Bronchial epithelial cell (primary cell): ENCODE measurements around the gene C20orf202. TPM values are rescaled to one million over a fixed set of nuclear protein-coding genes. Genes with fewer than 3 reads are reported as not detected.
"Not testable (repeated sequence)": the region's sequence is repeated elsewhere in the genome, so short reads cannot be mapped to it uniquely, and the experiment has no call there.

Source experiments
- DNase-seq: peaks from one replicate; pipeline ENCODE4 v3.0.0-alpha.2; 2010; ENCODE audit warnings: low read depth
- FAIRE-seq: peaks from 2 replicates; lab custom pipeline; 2011; peaks lifted over from hg19 to GRCh38; lab: Jason Lieb, UNC
- H3K27me3 ChIP-seq: 2 replicates; pipeline ENCODE4 v1.5.1; 2011; ENCODE audit warnings: low read length; ENCODE audit not compliant: control insufficient read depth, insufficient read depth
- H3K36me3 ChIP-seq: 2 replicates; pipeline ENCODE4 v1.5.1; 2011; ENCODE audit warnings: low read length; ENCODE audit not compliant: control insufficient read depth, insufficient read depth
- H3K4me3 ChIP-seq: 2 replicates; pipeline ENCODE4 v1.5.1; 2011; ENCODE audit warnings: mild to moderate bottlenecking, low read depth, low read length, control low read depth
- total RNA-seq: library from RNA; depleted of rRNA; stranded (reverse); fragments of >200 nt; gene quantifications from 2 replicates; pipeline ENCODE4 v1.2.1, GENCODE V29; 2014
- TF ChIP-seq, protein P1 (sequence below): IDR thresholded peaks from 2 replicates; pipeline ENCODE4 v1.5.1; 2011; ENCODE audit warnings: mild to moderate bottlenecking, moderate library complexity, low read length, control low read depth, inconsistent platforms; ENCODE audit not compliant: insufficient read depth, severe bottlenecking

C20orf202 gene
- total RNA-seq, 1 donor from 2014 or later: not detected

DNA sequence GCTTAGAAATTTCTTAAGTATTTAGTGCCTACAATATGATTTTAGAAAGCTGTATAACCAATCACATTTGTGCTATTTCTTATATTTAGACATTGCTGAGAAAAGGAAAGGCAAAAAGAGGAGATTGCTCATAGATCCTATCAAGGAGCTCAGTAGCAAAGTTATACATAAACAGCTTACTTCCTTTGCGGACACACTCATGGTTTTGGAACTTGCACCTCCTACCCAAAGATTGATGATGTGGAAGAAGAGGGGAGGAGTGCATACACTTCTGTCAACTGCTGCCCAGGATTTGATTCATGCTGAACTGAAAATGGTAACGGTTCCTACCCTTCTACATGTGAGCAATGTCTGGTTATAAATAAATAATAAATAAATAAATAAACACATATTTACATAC lies 39.3 kb downstream of the C20orf202 start:
- TF ChIP-seq, protein P1, sequence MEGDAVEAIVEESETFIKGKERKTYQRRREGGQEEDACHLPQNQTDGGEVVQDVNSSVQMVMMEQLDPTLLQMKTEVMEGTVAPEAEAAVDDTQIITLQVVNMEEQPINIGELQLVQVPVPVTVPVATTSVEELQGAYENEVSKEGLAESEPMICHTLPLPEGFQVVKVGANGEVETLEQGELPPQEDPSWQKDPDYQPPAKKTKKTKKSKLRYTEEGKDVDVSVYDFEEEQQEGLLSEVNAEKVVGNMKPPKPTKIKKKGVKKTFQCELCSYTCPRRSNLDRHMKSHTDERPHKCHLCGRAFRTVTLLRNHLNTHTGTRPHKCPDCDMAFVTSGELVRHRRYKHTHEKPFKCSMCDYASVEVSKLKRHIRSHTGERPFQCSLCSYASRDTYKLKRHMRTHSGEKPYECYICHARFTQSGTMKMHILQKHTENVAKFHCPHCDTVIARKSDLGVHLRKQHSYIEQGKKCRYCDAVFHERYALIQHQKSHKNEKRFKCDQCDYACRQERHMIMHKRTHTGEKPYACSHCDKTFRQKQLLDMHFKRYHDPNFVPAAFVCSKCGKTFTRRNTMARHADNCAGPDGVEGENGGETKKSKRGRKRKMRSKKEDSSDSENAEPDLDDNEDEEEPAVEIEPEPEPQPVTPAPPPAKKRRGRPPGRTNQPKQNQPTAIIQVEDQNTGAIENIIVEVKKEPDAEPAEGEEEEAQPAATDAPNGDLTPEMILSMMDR: no peak
- Histone ChIP-seq H3K36me3 (no peaks in the 10 kb centered on the region), H3K4me3 (no peak overlapping the region), H3K27me3 (no peaks in the 10 kb centered on the region)
- DNase-seq (peak; percentile 43), FAIRE-seq (no peak)

DNA sequence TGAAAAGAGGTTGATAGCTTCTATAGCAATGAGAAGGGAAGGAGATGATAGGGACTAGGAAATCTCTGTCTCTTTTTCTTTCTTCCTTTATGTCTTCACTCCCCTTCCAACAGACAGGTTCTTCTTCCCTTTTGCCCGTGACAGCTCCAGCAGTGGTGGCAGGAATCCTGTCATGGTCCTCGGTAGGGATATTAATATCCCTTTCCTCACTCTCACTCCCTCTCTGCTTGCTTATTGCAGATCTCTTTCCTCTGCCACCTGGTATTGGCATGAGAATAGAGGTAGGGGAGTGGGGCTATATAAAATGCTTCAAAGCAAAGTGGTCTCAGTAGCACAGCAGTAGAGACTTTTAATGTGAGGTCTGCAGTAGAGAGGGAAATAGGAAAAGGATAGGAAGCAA lies 42.3 kb downstream of the C20orf202 start:
- FAIRE-seq (no peak), DNase-seq (no peak)
- Histone ChIP-seq H3K4me3 (no peak overlapping the region), H3K27me3 (no peaks in the 10 kb centered on the region), H3K36me3 (no peaks in the 10 kb centered on the region)
- TF ChIP-seq, protein P1: no peak

DNA sequence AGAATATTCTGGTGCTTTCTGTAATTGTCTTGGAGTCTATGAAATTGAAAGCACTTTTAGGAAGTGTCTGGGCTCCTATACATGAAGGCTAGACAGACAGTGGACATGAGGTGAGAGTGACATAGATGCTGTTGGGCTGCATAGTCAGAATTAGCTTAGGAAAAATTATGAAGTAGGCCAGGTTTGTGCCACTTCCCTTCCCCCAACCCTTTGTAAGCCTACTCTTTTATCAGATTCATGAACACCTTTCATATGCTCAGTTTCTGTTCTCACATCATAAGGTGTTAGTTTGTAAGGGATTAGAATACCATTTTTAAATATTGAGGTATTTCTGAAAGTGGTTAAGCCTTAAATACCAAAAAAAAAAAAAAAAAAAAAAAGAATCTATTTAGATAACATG lies 44.4 kb downstream of the C20orf202 start:
- TF ChIP-seq, protein P1: no peak
- no peaks in the 10 kb centered on the region for H3K27me3 ChIP-seq
- FAIRE-seq (no peak), DNase-seq (no peak)
- H3K4me3 ChIP-seq: no peak overlapping the region
- H3K36me3 ChIP-seq: no peaks in the 10 kb centered on the region

DNA sequence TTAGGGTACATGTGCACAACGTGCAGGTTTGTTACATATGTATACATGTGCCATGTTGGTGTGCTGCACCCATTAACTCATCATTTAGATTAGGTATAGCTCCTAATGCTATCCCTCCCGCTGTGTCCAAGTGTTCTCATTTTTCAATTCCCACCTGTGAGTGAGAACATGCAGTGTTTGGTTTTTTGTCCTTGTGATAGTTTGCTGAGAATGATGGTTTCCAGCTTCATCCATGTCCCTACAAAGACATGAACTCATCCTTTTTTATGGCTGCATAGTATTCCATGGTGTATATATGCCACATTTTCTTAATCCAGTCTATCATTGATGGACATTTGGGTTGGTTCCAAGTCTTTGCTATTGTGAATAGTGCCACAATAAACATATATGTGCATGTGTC lies 47.0 kb downstream of the C20orf202 start:
- FAIRE-seq, H3K27me3 ChIP-seq, H3K4me3 ChIP-seq: not testable (repeated sequence)

DNA sequence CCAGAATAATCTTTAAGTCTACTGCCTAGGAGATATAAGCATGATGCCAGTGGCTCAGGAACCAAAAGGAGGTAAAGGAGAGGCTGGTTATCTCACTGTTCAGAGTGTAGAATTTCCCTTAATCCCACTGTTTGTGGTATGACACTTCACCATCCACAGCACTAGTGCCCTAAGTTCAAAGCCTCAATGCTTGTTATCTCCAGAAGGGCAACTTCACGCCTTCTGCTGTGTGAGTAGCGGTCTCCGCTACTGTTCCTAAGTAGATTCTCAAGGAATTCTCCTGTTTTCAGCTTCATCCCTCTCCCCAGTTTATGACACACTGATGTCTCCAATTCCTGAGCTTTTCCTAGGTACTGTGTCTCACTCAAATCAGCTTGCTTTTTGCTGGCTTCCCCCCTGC lies 49.2 kb downstream of the C20orf202 start:
- H3K36me3 ChIP-seq: no peaks in the 10 kb centered on the region
- DNase-seq: no peak
- TF ChIP-seq, protein P1: no peak
- no peaks in the 10 kb centered on the region for H3K27me3 ChIP-seq
- no peak for FAIRE-seq
- H3K4me3 ChIP-seq: no peak overlapping the region

More for the DNA sequence above, 47.0 kb downstream of the C20orf202 start:
- not testable (repeated sequence) for DNase-seq, H3K36me3 ChIP-seq

DNA sequence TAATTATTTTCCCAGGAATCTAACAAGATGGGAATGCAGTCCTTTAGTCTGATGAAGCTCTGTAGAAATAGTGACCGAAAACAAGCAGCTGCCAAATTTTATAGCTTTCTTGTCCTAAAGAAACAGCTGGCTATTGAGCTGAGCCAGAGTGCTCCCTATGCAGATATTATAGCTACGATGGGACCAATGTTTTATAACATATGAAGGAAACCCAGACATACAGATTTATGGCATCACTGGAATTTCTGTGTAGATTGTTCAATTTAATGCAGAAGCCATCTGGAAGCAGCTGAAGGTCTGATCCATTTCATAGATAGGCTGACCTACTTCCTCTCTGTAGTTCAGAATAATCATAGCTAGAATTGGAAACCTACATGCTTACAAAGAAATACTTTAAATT lies 51.0 kb downstream of the C20orf202 start:
- no peaks in the 10 kb centered on the region for H3K36me3 ChIP-seq
- DNase-seq (no peak), FAIRE-seq (no peak)
- TF ChIP-seq, protein P1: no peak
- no peaks in the 10 kb centered on the region for H3K27me3 ChIP-seq
- H3K4me3 ChIP-seq: no peak overlapping the region
